Naive thymus-derived CD4-positive, alpha-beta T cell (primary cell): ENCODE data around the gene UBIAD1. TPM values are rescaled to one million over a fixed set of nuclear protein-coding genes. Genes with fewer than 3 reads are reported as not detected.
A peak's percentile ranks its signal among the peaks of the same experiment; 100 is the strongest.

Experiments
- ATAC-seq: fragments of 150-1000 bp; cut with Tn5 transposase; 2 replicates; pipeline ENCODE4 v1.10.0; 2021; ENCODE audit warnings: mild to moderate bottlenecking, moderate library complexity
- CTCF ChIA-PET: fragments of 350-600 bp; sonication (Branson Sonifier 250); formaldehyde crosslinking; loops from one replicate; lab custom pipeline; 2021; ENCODE audit warnings: antibody characterized with exemption; lab: Charles Lee
- POLR2A ChIA-PET: fragments of 350-600 bp; sonication (Branson Sonifier 250); formaldehyde crosslinking; loops from one replicate; lab custom pipeline; 2021; ENCODE audit warnings: antibody characterized with exemption, inconsistent platforms; lab: Charles Lee
- DNase-seq, 9 donors: peaks; one replicate each; pipeline versions ENCODE4 v3.0.0 to v3.0.0-alpha.2; 2020 to 2022; ENCODE audit warnings: mixed read lengths in 1 of 9
- H3K27ac ChIP-seq: one replicate; pipeline ENCODE4 v1.7.0; 2013; ENCODE audit warnings: mild to moderate bottlenecking, low read depth, low read length, moderate library complexity
- H3K27me3 ChIP-seq, 2 donors: one replicate each; pipeline ENCODE4 v1.7.0; 2013; ENCODE audit warnings: low read length in 2 of 2, mild to moderate bottlenecking in 2 of 2, moderate library complexity in 2 of 2; ENCODE audit not compliant: control insufficient read depth in 2 of 2, insufficient read depth in 2 of 2
- H3K36me3 ChIP-seq, 3 experiments: 1 replicate in 2 of 3; 2 replicates in 1 of 3; pipeline ENCODE4 v1.7.0; 2013; ENCODE audit warnings: low read length in 3 of 3, mild to moderate bottlenecking in 3 of 3, moderate library complexity in 1 of 3; ENCODE audit not compliant: insufficient read depth in 3 of 3, control insufficient read depth in 2 of 3
- H3K4me1 ChIP-seq, 2 donors: one replicate each; pipeline ENCODE4 v1.7.0; 2013; ENCODE audit warnings: low read length in 2 of 2, mild to moderate bottlenecking in 2 of 2, moderate library complexity in 1 of 2; ENCODE audit not compliant: control insufficient read depth in 2 of 2, insufficient read depth in 2 of 2
- H3K4me3 ChIP-seq: 2 replicates; pipeline ENCODE4 v1.7.0; 2013; ENCODE audit warnings: mild to moderate bottlenecking, low read length
- H3K9me3 ChIP-seq, 3 experiments: 1 replicate in 2 of 3; 2 replicates in 1 of 3; pipeline ENCODE4 v1.7.0; 2013; ENCODE audit warnings: low read length in 3 of 3; ENCODE audit not compliant: control insufficient read depth in 2 of 3
- H3K27ac Mint-ChIP-seq, 9 donors: one replicate each; pipeline ENCODE4 v1.8.0; 2020 to 2022; ENCODE audit warnings: mixed read lengths in 9 of 9, mild to moderate bottlenecking in 8 of 9, moderate library complexity in 5 of 9, inconsistent platforms in 2 of 9
- H3K27me3 Mint-ChIP-seq, 5 donors: one replicate each; pipeline ENCODE4 v1.8.0; 2021 to 2022; ENCODE audit warnings: mixed read lengths in 5 of 5, mild to moderate bottlenecking in 1 of 5
- H3K36me3 Mint-ChIP-seq, 5 donors: one replicate each; pipeline ENCODE4 v1.8.0; 2020 to 2022; ENCODE audit warnings: mixed read lengths in 5 of 5, mild to moderate bottlenecking in 3 of 5, inconsistent platforms in 1 of 5
- H3K4me1 Mint-ChIP-seq, 7 donors: one replicate each; pipeline ENCODE4 v1.8.0; 2020 to 2022; ENCODE audit warnings: mixed read lengths in 7 of 7, mild to moderate bottlenecking in 3 of 7, inconsistent platforms in 1 of 7
- H3K4me3 Mint-ChIP-seq, 10 donors: one replicate each; pipeline ENCODE4 v1.8.0; 2020 to 2022; ENCODE audit warnings: mild to moderate bottlenecking in 10 of 10, mixed read lengths in 10 of 10, moderate library complexity in 6 of 10, inconsistent platforms in 2 of 10
- H3K9me3 Mint-ChIP-seq, 11 donors: one replicate each; pipeline ENCODE4 v1.8.0; 2020 to 2022; ENCODE audit warnings: mixed read lengths in 11 of 11, mild to moderate bottlenecking in 4 of 11, inconsistent platforms in 1 of 11, moderate library complexity in 1 of 11
- intact Hi-C, 2 donors: fragments of 100-400 bp; cut with micrococcal nuclease; formaldehyde crosslinking; loops; one replicate each; pipeline ENCODE4 v1.15.1; 2023
- polyA plus RNA-seq, 2 donors: library from polyadenylated mRNA; unstranded; fragments of 300-500 nt; fragmentation: Illumina TruSeq; gene quantifications; one replicate each; pipeline ENCODE4 v1.2.3, GENCODE V29; 2021
- total RNA-seq, 6 experiments: library from RNA in 5 of 6; stranded (reverse) in 5 of 6; gene quantifications; 1 replicate in 5 of 6; 2 replicates in 1 of 6; pipeline ENCODE4 v1.2.3 and lab custom pipeline; 2021 to 2026

UBIAD1 gene
- 10 to 100 TPM; 21.7 to 41.7 (median 32.9) TPM for total RNA-seq
- polyA plus RNA-seq = 10 to 100 TPM; 53.3 to 60.9 TPM
- total RNA-seq (lab: John Stamatoyannopoulos, UW) = 26.0 reads per million, percentile 56 among the genes with 10 or more reads in this experiment

DNA sequence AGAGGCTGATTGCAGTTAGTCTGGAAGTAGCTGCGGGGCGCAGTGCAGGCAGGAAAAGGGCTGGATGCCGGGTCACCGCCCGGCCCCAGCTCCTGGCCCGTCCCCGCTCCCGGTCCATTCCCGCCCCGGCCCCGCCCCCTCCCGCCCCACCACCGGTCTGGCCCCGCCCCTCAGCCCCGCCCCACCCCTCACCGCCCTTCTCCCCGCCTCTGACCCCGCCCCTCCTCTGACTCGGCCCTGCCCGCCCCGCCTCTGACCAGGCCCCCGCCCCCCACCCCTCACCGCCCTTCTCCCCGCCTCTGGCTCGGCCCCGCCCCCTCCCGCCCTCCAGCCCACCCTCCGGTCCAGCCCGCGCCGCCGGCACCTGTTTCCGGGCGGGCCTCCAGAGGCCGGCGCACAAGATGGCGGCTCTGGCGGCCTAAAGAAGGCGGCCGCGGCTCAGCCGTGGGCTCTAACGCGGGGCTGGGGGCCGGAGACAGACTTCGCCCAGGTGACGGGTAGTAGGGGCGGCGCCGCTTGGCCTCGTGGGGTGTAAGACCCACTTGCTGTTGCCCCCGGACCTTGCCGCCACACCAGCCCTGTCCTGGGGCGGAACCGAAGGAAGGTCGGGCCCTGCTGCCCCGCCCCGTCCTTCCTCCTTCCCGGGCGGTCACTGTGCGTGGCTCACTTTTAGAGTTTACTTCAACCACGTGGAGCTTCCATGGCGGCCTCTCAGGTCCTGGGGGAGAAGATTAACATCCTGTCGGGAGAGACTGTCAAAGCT is at the start of gene UBIAD1:
Gene UBIAD1, plus strand, starts transcription at position 367 of the 763 bp plus-strand sequence. Its CDS starts 334 bp downstream, at position 701.
- Histone ChIP-seq H3K27me3 (no peaks in the 10 kb centered on the region), H3K4me1 (peaks cover 21 to 30% of the 10 kb centered on the region in 2 donors), H3K4me3 (peak within 1 kb of the TSS; percentile 71), H3K36me3 (peaks cover 0 to 13% (median 0%) of the 10 kb centered on the region in 3 experiments), H3K27ac (peak within 1 kb of the TSS; percentile 97), H3K9me3 (no peaks in the 10 kb centered on the region)
- H3K9me3 Mint-ChIP-seq = no peaks in the 10 kb centered on the region
- peaks cover 23 to 41% (median 32%) of the 10 kb centered on the region in 7 donors for H3K4me1 Mint-ChIP-seq
- H3K27me3 Mint-ChIP-seq = peaks cover 0 to 6% (median 0%) of the 10 kb centered on the region in 5 donors
- intact Hi-C loops = loop anchor here (1.0 to 2.0 kb wide), 8 partner anchors 8 to 634 kb away; partner anchors contain the start of genes MTOR (in 2 of the 2), CLCN6 (in 1 of the 2), EXOSC10 (in 1 of the 2) and FBXO2 (in 1 of the 2)
- peak; percentile 93 for ATAC-seq
- H3K4me3 Mint-ChIP-seq = peak within 1 kb of the TSS; percentile 84 to 99 (median 96)
- peak within 1 kb of the TSS; percentile 90 to 96 (median 92) for H3K27ac Mint-ChIP-seq
- H3K36me3 Mint-ChIP-seq = peaks cover 10 to 20% (median 14%) of the 10 kb centered on the region in 5 donors
- peak; percentile 66 to 84 (median 72) for DNase-seq
- CTCF ChIA-PET = interaction anchor here (0.6 kb wide), 1 partner anchor 13 kb away, joined by 5 read pairs; no protein-coding TSS in a partner anchor
- POLR2A ChIA-PET = interaction anchor here (1.2 to 2.9 kb wide), 6 partner anchors 8 to 447 kb away, joined by 3 to 28 read pairs (median 6); partner anchors contain the start of gene MTOR

DNA sequence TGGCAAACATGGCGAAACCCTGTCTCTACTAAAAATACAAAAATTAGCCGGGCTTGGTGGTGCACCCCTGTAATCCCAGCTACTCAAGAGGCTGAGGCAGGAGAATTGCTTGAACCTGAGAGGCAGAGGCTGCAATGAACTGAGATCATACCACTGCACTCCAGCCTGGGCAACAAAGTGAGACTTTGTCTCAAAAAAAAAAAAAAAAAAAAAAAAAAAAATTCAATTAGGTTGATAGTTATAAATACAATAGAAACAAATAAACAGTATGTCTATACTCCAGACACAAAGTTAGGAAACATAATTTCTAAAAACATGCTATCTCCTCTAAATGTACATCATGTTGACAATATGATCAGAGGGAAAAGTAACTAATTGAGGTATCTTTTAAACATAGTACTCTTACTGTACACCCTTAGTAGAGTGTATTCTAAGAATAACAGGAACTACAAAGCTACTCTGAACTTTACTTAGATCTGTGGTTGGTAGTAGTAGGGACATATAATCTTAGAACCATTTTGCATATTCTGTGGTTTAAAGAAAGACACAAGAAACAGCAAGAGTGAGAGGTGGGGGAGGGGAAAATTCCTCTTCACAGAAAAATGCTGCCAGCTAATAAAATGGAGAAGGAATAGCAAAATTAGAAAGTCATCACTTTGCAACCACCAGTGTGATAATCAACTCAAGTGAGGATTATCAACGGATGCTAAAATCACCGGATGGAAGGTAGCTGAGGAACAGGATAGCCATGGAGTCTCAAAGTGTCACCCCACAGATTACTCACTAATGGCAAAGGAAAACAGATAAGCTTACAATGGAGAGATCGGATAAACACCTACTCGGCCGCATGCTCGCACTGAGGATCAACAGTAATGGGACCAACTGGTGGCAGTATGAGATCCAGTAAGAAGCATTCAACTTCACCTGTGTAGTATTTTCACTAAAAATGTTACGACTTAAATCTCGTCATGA is 45.6 kb upstream of the UBIAD1 start:
- DNase-seq (no peak), ATAC-seq (no peak)
- Mint-ChIP-seq H3K36me3 (peaks cover 13 to 69% (median 38%) of the 10 kb centered on the region in 5 donors), H3K9me3 (peaks cover 0 to 2% (median 0%) of the 10 kb centered on the region in 11 donors), H3K27ac (peak overlapping the region; percentile 9 to 88 (median 49)), H3K4me1 (peaks cover 6 to 21% (median 21%) of the 10 kb centered on the region in 7 donors), H3K4me3 (peak overlapping the region in 5 of 10 donors; percentile 5 to 66 (median 31)), H3K27me3 (no peaks in the 10 kb centered on the region)
- intact Hi-C loops = no loop called here
- Histone ChIP-seq H3K4me1 (peaks cover 0 to 6% of the 10 kb centered on the region in 2 donors), H3K27ac (no peak overlapping the region), H3K4me3 (no peak overlapping the region), H3K36me3 (peaks cover 3 to 57% (median 29%) of the 10 kb centered on the region in 3 experiments), H3K9me3 (no peaks in the 10 kb centered on the region), H3K27me3 (no peaks in the 10 kb centered on the region)
- ChIA-PET CTCF (interaction anchor here (0.6 to 2.8 kb wide), 4 partner anchors 14 to 259 kb away, joined by 3 to 8 read pairs (median 4); no protein-coding TSS in a partner anchor), POLR2A (no interaction called here)

- peaks cover 13 to 68% (median 45%) of the 10 kb centered on the region in 5 donors for H3K36me3 Mint-ChIP-seq
- H3K4me3 ChIP-seq = no peak overlapping the region
Observed at GRCh38 chr1:11229203-11229602, 43.8 kb upstream of the UBIAD1 start.

GRCh38 chr1:11233208-11233607 is 39.8 kb upstream of the UBIAD1 start:
- H3K27ac ChIP-seq = no peak overlapping the region
- H3K27me3 ChIP-seq = no peaks in the 10 kb centered on the region
- peaks cover 26 to 99% (median 49%) of the 10 kb centered on the region in 3 experiments for H3K36me3 ChIP-seq
- peaks cover 7 to 68% (median 46%) of the 10 kb centered on the region in 5 donors for H3K36me3 Mint-ChIP-seq
- peaks cover 0 to 2% (median 0%) of the 10 kb centered on the region in 11 donors for H3K9me3 Mint-ChIP-seq
- no peak for ATAC-seq
- H3K4me1 ChIP-seq = no peaks in the 10 kb centered on the region
- no peaks in the 10 kb centered on the region for H3K27me3 Mint-ChIP-seq
- H3K27ac Mint-ChIP-seq = no peak overlapping the region
- H3K9me3 ChIP-seq = no peaks in the 10 kb centered on the region
- intact Hi-C loops = no loop called here
- H3K4me3 Mint-ChIP-seq = no peak overlapping the region
- POLR2A ChIA-PET = no interaction called here
- no peak overlapping the region for H3K4me3 ChIP-seq
- no peak for DNase-seq
- CTCF ChIA-PET = no interaction called here
- H3K4me1 Mint-ChIP-seq = peaks cover 4 to 11% (median 6%) of the 10 kb centered on the region in 7 donors

More at GRCh38 chr1:11229203-11229602, 43.8 kb upstream of the UBIAD1 start:
- Histone ChIP-seq H3K27ac (no peak overlapping the region), H3K27me3 (no peaks in the 10 kb centered on the region), H3K36me3 (peaks cover 3 to 74% (median 41%) of the 10 kb centered on the region in 3 experiments), H3K4me1 (peaks cover 0 to 6% of the 10 kb centered on the region in 2 donors), H3K9me3 (no peaks in the 10 kb centered on the region)
- POLR2A ChIA-PET = no interaction called here
- Mint-ChIP-seq H3K27ac (peak overlapping the region in 4 of 9 donors; percentile 7 to 70 (median 41)), H3K27me3 (no peaks in the 10 kb centered on the region), H3K4me3 (no peak overlapping the region), H3K4me1 (peaks cover 6 to 21% (median 20%) of the 10 kb centered on the region in 7 donors), H3K9me3 (peaks cover 0 to 2% (median 0%) of the 10 kb centered on the region in 11 donors)
- DNase-seq (no peak), ATAC-seq (no peak)
- CTCF ChIA-PET = interaction anchor here (0.7 kb wide), 1 partner anchor 11 kb away, joined by 4 read pairs; no protein-coding TSS in a partner anchor
- intact Hi-C loops = no loop called here

GRCh38 chr1:11237356-11237755 is 35.6 kb upstream of the UBIAD1 start:
- CTCF ChIA-PET = interaction anchor here (0.6 to 1.4 kb wide), 4 partner anchors 59 to 408 kb away, joined by 3 read pairs; no protein-coding TSS in a partner anchor
- Histone ChIP-seq H3K27me3 (no peaks in the 10 kb centered on the region), H3K4me3 (no peak overlapping the region), H3K9me3 (no peaks in the 10 kb centered on the region), H3K36me3 (peaks cover 34 to 94% (median 37%) of the 10 kb centered on the region in 3 experiments), H3K27ac (no peak overlapping the region), H3K4me1 (no peaks in the 10 kb centered on the region)
- no peak for DNase-seq
- peaks cover 11 to 57% (median 29%) of the 10 kb centered on the region in 5 donors for H3K36me3 Mint-ChIP-seq
- peak overlapping the region in 3 of 9 donors; percentile 5 to 78 (median 57) for H3K27ac Mint-ChIP-seq
- POLR2A ChIA-PET = no interaction called here
- H3K9me3 Mint-ChIP-seq = no peaks in the 10 kb centered on the region
- ATAC-seq = no peak
- no peak overlapping the region for H3K4me3 Mint-ChIP-seq
- no peaks in the 10 kb centered on the region for H3K27me3 Mint-ChIP-seq
- intact Hi-C loops = no loop called here
- H3K4me1 Mint-ChIP-seq = peaks cover 5 to 12% (median 10%) of the 10 kb centered on the region in 7 donors
